Colonic mucosa (tissue), 4 donors: Measurements from ENCODE around the gene ZNF697. TPM values are rescaled to one million over a fixed set of nuclear protein-coding genes. Genes with fewer than 3 reads are reported as not detected.

ENCODE experiments used
- DNase-seq: peaks from one replicate; pipeline ENCODE4 v3.0.0-alpha.2; 2020
- H3K27ac ChIP-seq: fragments of 200-600 bp; one replicate; pipeline ENCODE4 v1.8.0; 2021
- H3K27me3 ChIP-seq: fragments of 200-600 bp; one replicate; pipeline ENCODE4 v1.8.0; 2021
- H3K36me3 ChIP-seq: fragments of 200-600 bp; one replicate; pipeline ENCODE4 v1.8.0; 2021
- H3K4me1 ChIP-seq: fragments of 200-600 bp; one replicate; pipeline ENCODE4 v1.8.0; 2021; ENCODE audit warnings: mild to moderate bottlenecking
- H3K4me3 ChIP-seq: fragments of 200-600 bp; one replicate; pipeline ENCODE4 v1.8.0; 2021
- H3K9ac ChIP-seq, 2 donors: one replicate each; pipeline ENCODE4 v1.7.0; 2013; ENCODE audit warnings: control low read depth in 2 of 2, low read depth in 2 of 2, low read length in 2 of 2
- H3K9me3 ChIP-seq: fragments of 200-600 bp; one replicate; pipeline ENCODE4 v1.8.0; 2021
- CTCF ChIP-seq: fragments of 200-600 bp; IDR thresholded peaks from one replicate; pipeline ENCODE4 v1.8.0; 2022; ENCODE audit warnings: antibody characterized with exemption, mild to moderate bottlenecking
- intact Hi-C: fragments of 100-400 bp; cut with DNase I; formaldehyde crosslinking; loops from one replicate; pipeline ENCODE4 v1.14.1; 2022
- total RNA-seq, 2 donors: library from RNA; stranded (reverse); fragmentation: NEBNext Ultra II Directional in 1 of 2; extraction: Animal tissue kit (Norgen Biotek cat#: 25700) in 1 of 2; gene quantifications; one replicate each; pipeline ENCODE4 v1.2.1, GENCODE V29; 2021
- donor health status: healthy.
- donor health status: DM: no; HTN: no; CAD: no.
- donor health status: DM: no; HTN: no; CAD: no.

The ZNF697 gene
- total RNA-seq, 2 donors from 2014 or later = 2.1 to 3.2 TPM

- DNase-seq = no peak
- Histone ChIP-seq H3K27ac (peak overlapping the region; percentile 79), H3K9me3 (no peaks in the 10 kb centered on the region), H3K4me1 (no peaks in the 10 kb centered on the region), H3K4me3 (peak overlapping the region; percentile 64), H3K9ac (peak overlapping the region; percentile 79 to 93), H3K36me3 (no peaks in the 10 kb centered on the region), H3K27me3 (no peaks in the 10 kb centered on the region)
- TF ChIP-seq CTCF = no peak
- intact Hi-C loops = no loop called here
These were observed 785 bp downstream of the ZNF697 start for GRCh38 chr1:119647228-119647733.

GRCh38 chr1:119646521-119647227 lies 1.4 kb downstream of the ZNF697 start:
- no peaks in the 10 kb centered on the region for H3K36me3 ChIP-seq
- intact Hi-C loops = no loop called here
- TF ChIP-seq CTCF = no peak
- no peaks in the 10 kb centered on the region for H3K4me1 ChIP-seq
- peak overlapping the region; percentile 79 to 93 for H3K9ac ChIP-seq
- no peak for DNase-seq
- H3K27me3 ChIP-seq = no peaks in the 10 kb centered on the region
- peak overlapping the region; percentile 79 for H3K27ac ChIP-seq
- H3K9me3 ChIP-seq = no peaks in the 10 kb centered on the region
- H3K4me3 ChIP-seq = peak overlapping the region; percentile 64

- Histone ChIP-seq H3K27ac (no peak overlapping the region), H3K9ac (no peak overlapping the region), H3K27me3 (no peaks in the 10 kb centered on the region), H3K4me3 (no peak overlapping the region), H3K9me3 (no peaks in the 10 kb centered on the region), H3K36me3 (no peaks in the 10 kb centered on the region), H3K4me1 (no peaks in the 10 kb centered on the region)
- no peak for TF ChIP-seq CTCF
- no peak for DNase-seq
- intact Hi-C loops = no loop called here
These were observed 9.0 kb downstream of the ZNF697 start for GRCh38 chr1:119639109-119639508.

- Histone ChIP-seq H3K27ac (no peak overlapping the region), H3K4me1 (no peaks in the 10 kb centered on the region), H3K9me3 (no peaks in the 10 kb centered on the region), H3K4me3 (no peak overlapping the region), H3K27me3 (no peaks in the 10 kb centered on the region), H3K36me3 (no peaks in the 10 kb centered on the region), H3K9ac (no peak overlapping the region)
- no peak for TF ChIP-seq CTCF
- intact Hi-C loops = no loop called here
- DNase-seq = no peak
These were observed 10.4 kb downstream of the ZNF697 start for GRCh38 chr1:119637710-119638109.

- Histone ChIP-seq H3K27me3 (no peaks in the 10 kb centered on the region), H3K36me3 (no peaks in the 10 kb centered on the region), H3K9me3 (no peaks in the 10 kb centered on the region), H3K4me3 (no peak overlapping the region), H3K27ac (no peak overlapping the region), H3K9ac (no peak overlapping the region), H3K4me1 (peaks cover 9% of the 10 kb centered on the region)
- TF ChIP-seq CTCF = no peak
- no peak for DNase-seq
- intact Hi-C loops = no loop called here
These were observed 11.5 kb downstream of the ZNF697 start for GRCh38 chr1:119636491-119637089.
